HG03159 (cell line): ENCODE measurements around the gene LIG1.

Experiments
- ATAC-seq: cut with Tn5 transposase; IDR thresholded peaks from one replicate; pipeline ENCODE4 v1.9.1; 2021; ENCODE audit warnings: mild to moderate bottlenecking, moderate library complexity; ENCODE audit not compliant: unreplicated experiment

Gene LIG1

GRCh38 chr19:48169939-48170803 is at the start of gene LIG1, which contains the start of gene ZSWIM9:
Gene LIG1 (minus strand): TSS chr19:48170344. CDS start chr19:48165566, 4,778 bp downstream.
Gene ZSWIM9 (plus strand): TSS chr19:48170680. CDS start chr19:48171803, 1,123 bp downstream.
- peak; percentile 77 for ATAC-seq

DNA sequence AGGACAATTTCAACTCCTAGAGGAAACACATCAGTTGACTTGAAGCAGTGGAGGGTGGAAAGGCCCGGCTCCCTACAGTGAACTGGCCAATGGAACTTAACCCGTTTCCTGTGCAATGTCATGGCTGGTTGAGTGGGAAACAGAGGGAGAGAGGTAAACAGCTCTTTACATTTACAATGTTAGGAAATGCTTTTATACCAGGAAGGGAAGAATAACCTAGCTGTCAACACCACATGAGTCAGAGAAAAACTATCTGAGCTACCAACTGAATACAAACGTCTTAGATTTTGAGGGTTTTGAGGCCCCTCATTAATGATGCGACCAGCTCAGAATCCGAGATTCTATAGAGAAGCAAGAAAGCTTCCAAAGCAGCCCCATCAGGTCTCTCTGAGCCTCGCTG is 48.9 kb upstream of the LIG1 start:
- ATAC-seq: no peak

GRCh38 chr19:48216933-48217332 is 46.8 kb upstream of the LIG1 start:
- ATAC-seq: no peak

GRCh38 chr19:48213959-48214358 is 43.8 kb upstream of the LIG1 start:
- ATAC-seq: no peak

- ATAC-seq: no peak
Observed at GRCh38 chr19:48210005-48210404, 39.9 kb upstream of the LIG1 start.

DNA sequence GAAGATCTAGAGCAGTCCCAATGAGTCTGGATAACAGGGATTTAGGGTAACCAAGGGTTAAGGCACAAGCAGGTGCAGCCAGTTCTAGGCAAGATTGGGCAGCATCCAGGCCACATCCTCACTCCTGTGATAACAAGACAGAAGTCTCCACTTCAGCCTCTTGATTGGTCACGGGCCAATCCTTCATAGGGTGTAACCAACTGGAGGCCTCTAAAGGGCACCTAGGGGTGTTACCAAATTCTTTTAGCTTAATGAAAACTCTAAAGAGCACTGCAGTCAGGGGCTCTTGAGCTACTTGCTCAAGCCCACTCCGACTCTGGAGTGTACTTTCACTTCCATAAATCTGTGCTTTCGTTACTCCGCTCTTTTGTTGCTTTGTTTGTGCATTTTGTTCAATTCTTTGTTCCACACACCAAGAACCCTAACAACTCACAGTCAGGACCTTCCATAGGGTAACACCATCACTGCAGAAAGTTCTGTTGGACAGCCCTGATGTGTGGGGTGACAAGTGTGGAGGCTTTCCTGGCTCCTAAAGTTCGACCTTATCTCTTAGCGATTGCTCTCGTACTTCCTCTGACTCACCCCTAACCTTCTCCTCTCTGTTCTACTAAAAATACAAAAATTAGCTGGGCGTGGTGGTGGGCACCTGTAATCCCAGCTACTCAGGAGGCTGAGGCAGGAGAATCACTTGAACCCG is 36.4 kb upstream of the LIG1 start:
- ATAC-seq: no peak

DNA sequence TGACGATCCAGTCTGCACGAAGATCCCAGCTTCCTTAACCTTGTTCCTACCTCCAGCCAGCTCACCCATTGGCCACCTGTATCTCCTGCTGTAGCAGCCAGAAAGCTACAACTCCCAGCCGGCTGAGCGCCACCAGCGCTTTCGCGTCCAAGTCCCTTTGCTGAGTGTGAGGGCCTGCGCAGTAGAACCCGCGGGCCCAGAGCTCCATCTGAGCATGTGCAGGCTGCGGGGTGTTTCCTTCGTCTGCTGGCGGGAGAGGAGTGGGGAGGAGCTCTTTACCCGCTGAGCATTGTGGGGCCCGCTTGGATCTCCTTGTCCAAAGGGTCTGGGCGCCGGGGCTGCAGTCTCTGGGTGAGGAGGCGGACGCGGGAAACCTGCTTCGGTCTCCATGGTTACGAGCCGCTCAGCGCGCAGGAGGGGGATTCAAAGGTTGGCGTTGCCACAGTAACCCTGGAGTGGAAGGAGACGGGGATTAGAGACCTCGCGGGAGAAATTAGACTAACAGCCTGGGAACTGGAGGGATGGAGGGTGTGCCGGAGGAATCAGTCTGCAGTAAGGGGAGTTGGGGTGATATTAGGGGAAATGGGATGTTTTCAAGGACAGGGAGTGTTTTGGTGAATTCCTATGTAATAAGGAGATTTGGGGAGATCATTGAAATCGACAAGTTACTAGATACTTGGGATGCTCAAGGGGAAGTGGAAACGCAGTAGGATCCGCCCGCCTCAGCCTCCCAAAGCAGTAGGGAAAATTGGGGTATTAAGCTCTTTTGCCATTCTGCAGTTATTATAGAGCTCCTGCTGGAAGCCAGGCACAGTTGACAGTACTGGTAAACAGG is 33.9 kb upstream of the LIG1 start:
- peak; percentile 95 for ATAC-seq

GRCh38 chr19:48203222-48203793 is 33.2 kb upstream of the LIG1 start:
- no peak for ATAC-seq

- no peak for ATAC-seq
Observed at GRCh38 chr19:48196933-48197665, 27.0 kb upstream of the LIG1 start.

DNA sequence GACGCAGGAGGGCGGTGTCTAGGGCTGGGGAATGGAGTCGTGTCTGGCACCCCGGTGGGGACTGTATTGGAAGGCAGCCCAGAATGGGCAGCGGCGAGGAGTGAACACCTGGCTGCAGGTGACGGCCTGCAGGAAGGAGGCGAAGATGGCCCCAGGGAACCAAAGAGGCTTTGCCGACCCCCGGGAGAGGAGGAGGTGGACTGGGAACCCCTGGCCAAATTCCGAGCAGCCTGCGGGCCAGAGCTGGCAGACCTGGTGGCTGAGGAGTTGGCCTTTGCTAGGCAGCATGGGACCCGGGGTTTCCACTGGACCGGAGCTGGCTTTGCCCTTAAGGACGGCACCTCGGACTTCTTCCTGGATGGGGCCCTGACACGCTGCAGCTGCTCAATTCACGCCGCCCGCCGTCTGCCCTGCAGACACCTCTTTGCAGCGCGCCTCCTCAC is 26.2 kb upstream of the LIG1 start:
- no peak for ATAC-seq

DNA sequence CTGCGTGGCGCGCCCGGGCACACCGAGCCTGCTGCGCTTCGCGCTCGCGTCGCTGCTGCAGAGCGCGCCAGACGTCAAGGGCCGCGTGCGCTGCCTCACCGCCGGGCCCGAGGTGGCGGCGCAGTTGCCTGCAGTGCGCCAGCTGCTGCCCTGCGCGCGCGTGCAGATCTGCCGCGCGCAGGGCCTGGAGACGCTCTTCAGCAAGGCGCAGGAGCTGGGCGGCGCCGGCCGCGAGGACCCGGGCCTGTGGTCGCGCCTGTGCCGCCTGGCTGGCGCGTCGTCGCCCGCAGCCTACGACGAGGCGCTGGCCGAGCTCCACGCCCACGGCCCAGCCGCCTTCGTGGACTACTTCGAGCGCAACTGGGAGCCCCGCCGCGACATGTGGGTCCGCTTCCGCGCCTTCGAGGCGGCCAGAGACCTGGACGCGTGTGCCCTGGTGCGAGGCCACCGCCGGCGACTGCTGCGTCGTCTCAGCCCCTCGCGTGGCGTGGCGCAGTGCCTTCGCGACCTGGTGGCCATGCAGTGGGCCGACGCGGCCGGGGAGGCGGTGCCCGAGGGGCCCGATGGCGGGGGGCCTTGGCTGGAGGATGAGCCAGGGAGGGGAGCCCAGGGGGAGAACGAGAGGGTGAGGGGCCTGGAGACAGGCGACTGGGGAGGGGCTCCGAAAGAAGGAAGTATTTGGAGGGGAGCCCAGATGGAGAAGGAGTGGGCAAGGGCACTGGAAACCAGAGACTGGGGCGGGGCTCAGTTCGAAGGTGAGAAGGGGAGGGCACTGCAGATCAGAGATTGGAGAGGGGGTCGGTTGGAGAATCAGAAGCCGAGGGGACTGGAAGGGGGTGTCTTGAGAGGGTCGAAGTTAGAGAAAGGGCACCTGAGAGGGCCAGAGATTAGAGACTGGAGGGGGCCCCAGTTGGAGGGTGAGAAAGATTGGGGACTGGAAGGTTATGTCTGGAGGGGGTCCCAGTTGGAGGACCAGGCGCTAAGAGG is 25.0 kb upstream of the LIG1 start:
- ATAC-seq: no peak

GRCh38 chr19:48194041-48194843 is 24.1 kb upstream of the LIG1 start:
- no peak for ATAC-seq

DNA sequence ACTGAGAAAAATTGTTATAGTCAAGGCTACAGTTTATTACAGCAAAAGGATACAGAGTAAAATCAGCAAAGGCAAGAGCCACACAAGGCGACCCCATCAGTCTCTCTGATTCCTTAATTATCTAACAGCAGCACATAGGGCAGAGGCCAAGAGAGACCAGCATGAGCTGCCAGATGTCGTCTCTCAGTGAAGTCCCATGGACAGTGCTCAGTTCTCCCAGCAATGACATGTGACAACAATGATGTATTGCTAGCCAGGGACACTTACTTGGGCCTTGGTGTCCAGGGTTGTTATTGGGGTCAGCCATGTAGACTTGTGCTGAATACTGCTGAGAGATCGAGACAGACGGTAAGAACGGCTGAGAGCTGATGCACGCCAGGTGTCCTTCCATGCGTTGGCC is 22.6 kb upstream of the LIG1 start:
- ATAC-seq: no peak

GRCh38 chr19:48190885-48191284 is 20.7 kb upstream of the LIG1 start:
- no peak for ATAC-seq

GRCh38 chr19:48190288-48190884 is 20.2 kb upstream of the LIG1 start:
- no peak for ATAC-seq

DNA sequence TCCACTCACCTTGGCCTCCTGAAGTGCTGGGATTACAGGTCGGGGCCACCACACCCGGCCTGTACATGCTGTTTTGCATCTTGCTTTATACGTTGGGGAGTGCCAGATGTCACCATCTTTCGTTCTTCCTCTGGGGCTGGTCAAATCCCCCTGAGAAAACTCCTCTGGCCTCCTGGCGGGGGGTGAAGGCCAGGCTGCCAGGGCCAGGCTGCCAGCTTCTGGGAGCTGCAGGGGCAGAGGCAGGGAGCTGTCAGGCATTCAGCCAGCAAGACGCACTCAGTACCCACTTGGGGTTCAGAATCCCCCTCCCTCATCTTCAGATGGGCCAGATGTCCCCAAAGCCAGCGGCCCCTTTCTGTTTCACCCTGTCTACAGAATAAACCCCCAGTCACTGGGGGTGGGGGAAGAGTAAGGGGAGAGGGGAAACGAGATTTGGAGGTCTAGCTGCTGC is 16.4 kb upstream of the LIG1 start:
- no peak for ATAC-seq

DNA sequence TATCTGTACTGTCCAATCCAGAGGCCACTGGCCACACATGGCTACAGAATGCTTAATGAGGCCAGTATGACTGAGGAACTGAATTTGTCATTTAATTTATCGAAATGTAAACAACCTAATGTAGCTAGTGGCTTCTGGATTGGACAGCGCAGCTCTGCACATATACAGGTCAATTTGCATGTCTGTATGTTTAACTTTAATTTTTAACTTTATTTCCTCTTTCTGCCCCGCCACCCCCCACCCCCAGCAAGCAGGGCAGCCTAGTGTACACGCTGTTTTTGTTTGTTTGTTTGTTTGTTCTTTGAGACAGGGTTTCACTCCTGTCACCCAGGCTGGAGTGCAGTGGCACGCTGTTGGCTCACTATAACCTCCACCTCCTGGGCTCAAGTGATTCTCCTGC is 15.9 kb upstream of the LIG1 start:
- ATAC-seq: no peak

DNA sequence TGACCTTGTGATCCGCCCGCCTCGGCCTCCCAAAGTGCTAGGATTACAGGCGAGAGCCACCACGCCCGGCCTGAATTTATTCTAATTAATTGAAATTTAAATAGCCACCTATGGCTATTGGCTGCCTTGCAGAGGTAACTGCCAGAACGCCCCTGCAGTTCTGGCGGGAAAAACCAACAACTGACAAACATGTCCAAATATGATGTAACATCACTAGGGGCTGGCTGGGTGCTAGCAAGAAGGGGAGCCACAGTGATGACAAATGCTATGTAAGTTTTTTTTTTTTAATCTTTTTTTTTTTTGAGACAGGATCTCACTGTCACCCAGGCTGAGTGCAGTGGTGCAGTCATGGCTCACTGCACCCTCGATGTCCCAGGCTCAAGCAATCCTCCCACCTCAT is 13.2 kb upstream of the LIG1 start:
- ATAC-seq: no peak
